Gastrocnemius medialis (tissue), 4 donors: Measurements from ENCODE around the gene HDAC4. TPM values are rescaled to one million over a fixed set of nuclear protein-coding genes. Genes with fewer than 3 reads are reported as not detected.

Source experiments
- ATAC-seq, 2 donors: fragments of 150-250 bp; one replicate each; pipeline ENCODE4 v1.9.1; 2016
- DNase-seq, 2 donors: peaks; one replicate each; pipeline ENCODE4 v3.0.0-alpha.2; 2019
- H3K27ac ChIP-seq, 4 donors: fragments of 200-600 bp; sonication (generic); 1 replicate in 1 of 4; 2 replicates in 3 of 4; pipeline ENCODE4 v1.5.1; 2016 to 2018; ENCODE audit warnings: mild to moderate bottlenecking in 2 of 4, moderate library complexity in 1 of 4
- H3K27me3 ChIP-seq, 3 donors: fragments of 200-600 bp; sonication (generic) in 2 of 3; 1 replicate in 1 of 3; 2 replicates in 2 of 3; pipeline versions ENCODE4 v1.5.1 to v1.6.0; 2016 to 2019; ENCODE audit warnings: mild to moderate bottlenecking in 1 of 3, moderate library complexity in 1 of 3
- H3K36me3 ChIP-seq, 2 donors: fragments of 200-600 bp; sonication (generic) in 1 of 2; one replicate each; pipeline ENCODE4 v1.5.1; 2017 to 2018
- H3K4me1 ChIP-seq, 2 donors: fragments of 200-600 bp; sonication (generic) in 1 of 2; one replicate each; pipeline ENCODE4 v1.5.1; 2016 to 2017; ENCODE audit warnings: mild to moderate bottlenecking in 2 of 2
- H3K4me3 ChIP-seq, 4 donors: fragments of 200-600 bp; sonication (generic) in 3 of 4; 1 replicate in 1 of 4; 2 replicates in 3 of 4; pipeline ENCODE4 v1.5.1; 2016 to 2019; ENCODE audit warnings: mild to moderate bottlenecking in 2 of 4
- H3K9me3 ChIP-seq, 3 donors: fragments of 200-600 bp; sonication (generic) in 2 of 3; 1 replicate in 1 of 3; 2 replicates in 2 of 3; pipeline ENCODE4 v1.5.1; 2016 to 2019
- CTCF ChIP-seq, 5 experiments: fragments of 450-650 bp in 3 of 5; fragments of 200-600 bp in 2 of 5; sonication (generic) in 2 of 5; IDR thresholded peaks in 4 of 5; conservative IDR thresholded peaks in 1 of 5; 1 replicate in 4 of 5; 2 replicates in 1 of 5; pipeline ENCODE4 v1.5.1; 2016 to 2019; ENCODE audit warnings: antibody characterized with exemption in 5 of 5, mild to moderate bottlenecking in 3 of 5, moderate library complexity in 3 of 5
- POLR2A ChIP-seq, 2 donors: fragments of 450-650 bp; IDR thresholded peaks; one replicate each; pipeline ENCODE4 v1.6.1; 2017; ENCODE audit warnings: antibody characterized with exemption in 2 of 2, mild to moderate bottlenecking in 2 of 2, moderate library complexity in 2 of 2
- in situ Hi-C, 4 donors: fragments of 200-750 bp; cut with MboI; loops; one replicate each; pipeline versions ENCODE4 v1.15.0 to v1.8.0; 2017; ENCODE audit warnings: low sequenced_read_pairs in 4 of 4
- intact Hi-C: fragments of 100-400 bp; cut with DNase I; formaldehyde crosslinking; loops from one replicate; pipeline ENCODE4 v1.15.1; 2023; ENCODE audit warnings: low total_unique reads
- total RNA-seq, 4 donors: library from RNA; depleted of rRNA; stranded (reverse); fragments of >200 nt; gene quantifications; one replicate each; pipeline versions ENCODE4 v1.1.0 to v1.2.3, GENCODE V29; 2016

The HDAC4 gene
- total RNA-seq, 4 donors from 2014 or later = 23.6 to 257 (median 119) TPM

GRCh38 chr2:239392072-239392357 is 8.8 kb downstream of the HDAC4 start:
- no peak overlapping the region for H3K4me3 ChIP-seq
- intact Hi-C loops = no loop called here
- DNase-seq = peak in 1 of 2 donors; percentile 1
- TF ChIP-seq CTCF (IDR thresholded peaks at IDR 0.05 in 4 of 5, conservative IDR thresholded peaks at IDR 0.05 in 1 of 5) (no peak), POLR2A (IDR thresholded peaks at IDR 0.05) (no peak)
- ATAC-seq = no peak
- peaks cover 21 to 30% of the 10 kb centered on the region in 2 donors for H3K4me1 ChIP-seq
- no peaks in the 10 kb centered on the region for H3K9me3 ChIP-seq
- H3K27ac ChIP-seq = no peak overlapping the region
- no peaks in the 10 kb centered on the region for H3K36me3 ChIP-seq
- H3K27me3 ChIP-seq = no peaks in the 10 kb centered on the region
- in situ Hi-C loops = no loop called here

- no peaks in the 10 kb centered on the region for H3K27me3 ChIP-seq
- in situ Hi-C loops (no loop called here), intact Hi-C loops (no loop called here)
- peaks cover 21 to 25% of the 10 kb centered on the region in 2 donors for H3K4me1 ChIP-seq
- DNase-seq (peak in 1 of 2 donors; percentile 9), ATAC-seq (no peak)
- TF ChIP-seq CTCF (IDR thresholded peaks at IDR 0.05 in 4 of 5, conservative IDR thresholded peaks at IDR 0.05 in 1 of 5) = no peak
- TF ChIP-seq POLR2A (IDR thresholded peaks at IDR 0.05) = no peak
- no peak overlapping the region for H3K4me3 ChIP-seq
- no peaks in the 10 kb centered on the region for H3K9me3 ChIP-seq
- no peak overlapping the region for H3K27ac ChIP-seq
- no peaks in the 10 kb centered on the region for H3K36me3 ChIP-seq
Measured at GRCh38 chr2:239391286-239392071, 9.3 kb downstream of the HDAC4 start.

- no peaks in the 10 kb centered on the region for H3K36me3 ChIP-seq
- ATAC-seq (no peak), DNase-seq (no peak)
- H3K4me1 ChIP-seq = peaks cover 21% of the 10 kb centered on the region in 2 donors
- no peaks in the 10 kb centered on the region for H3K27me3 ChIP-seq
- intact Hi-C loops (no loop called here), in situ Hi-C loops (no loop called here)
- TF ChIP-seq CTCF (IDR thresholded peaks at IDR 0.05 in 4 of 5, conservative IDR thresholded peaks at IDR 0.05 in 1 of 5) = no peak
- H3K27ac ChIP-seq = no peak overlapping the region
- no peak overlapping the region for H3K4me3 ChIP-seq
- no peaks in the 10 kb centered on the region for H3K9me3 ChIP-seq
Measured at GRCh38 chr2:239390546-239391285, 10.1 kb downstream of the HDAC4 start.

- TF ChIP-seq CTCF (IDR thresholded peaks at IDR 0.05 in 4 of 5, conservative IDR thresholded peaks at IDR 0.05 in 1 of 5) (no peak), POLR2A (IDR thresholded peaks at IDR 0.05) (no peak)
- intact Hi-C loops (no loop called here), in situ Hi-C loops (loop anchor here in 1 of 4 donors (10.0 kb wide), 1 partner anchor 55 kb away; no protein-coding TSS in a partner anchor)
- Histone ChIP-seq H3K27me3 (no peaks in the 10 kb centered on the region), H3K27ac (no peak overlapping the region), H3K9me3 (no peaks in the 10 kb centered on the region), H3K4me1 (peaks cover 18 to 20% of the 10 kb centered on the region in 2 donors), H3K4me3 (no peak overlapping the region), H3K36me3 (no peaks in the 10 kb centered on the region)
- DNase-seq (no peak), ATAC-seq (no peak)
Measured at GRCh38 chr2:239389414-239390329, 11.1 kb downstream of the HDAC4 start.
